Measurements from ENCODE around the gene GPR15.

The GPR15 gene

GRCh38 chr3:98530676-98531075 is 1.1 kb upstream of the GPR15 start:
- DNase-seq (ENCODE audit: low spot score): no peak

- DNase-seq (ENCODE audit: low spot score): no peak
Measured at GRCh38 chr3:98532275-98532637, 478 bp downstream of the GPR15 start.

- DNase-seq (ENCODE audit: low spot score): no peak
Measured at GRCh38 chr3:98532709-98533571, 1.2 kb downstream of the GPR15 start.

- DNase-seq (ENCODE audit: low spot score): no peak
Measured at GRCh38 chr3:98534168-98534567, 2.4 kb downstream of the GPR15 start.

GRCh38 chr3:98534734-98535133 is 3.0 kb downstream of the GPR15 start:
- no peak for DNase-seq (ENCODE audit: low spot score)

- no peak for DNase-seq (ENCODE audit: low spot score)
Measured at GRCh38 chr3:98536456-98537017, 4.8 kb downstream of the GPR15 start.

GRCh38 chr3:98540346-98540745 is 8.6 kb downstream of the GPR15 start:
- no peak for DNase-seq (ENCODE audit: low spot score)

GRCh38 chr3:98541695-98542094 is 9.9 kb downstream of the GPR15 start:
- DNase-seq (ENCODE audit: low spot score): no peak

- DNase-seq (ENCODE audit: low spot score): no peak
Measured at GRCh38 chr3:98542623-98543022, 10.8 kb downstream of the GPR15 start.

- no peak for DNase-seq (ENCODE audit: low spot score)
Measured at GRCh38 chr3:98545940-98546339, 14.2 kb downstream of the GPR15 start.

- DNase-seq (ENCODE audit: low spot score): no peak
Measured at GRCh38 chr3:98548544-98548943, 16.8 kb downstream of the GPR15 start.

- DNase-seq (ENCODE audit: low spot score): no peak
Measured at GRCh38 chr3:98550833-98551232, 19.1 kb downstream of the GPR15 start.

- DNase-seq (ENCODE audit: low spot score): no peak
Measured at GRCh38 chr3:98551236-98551635, 19.5 kb downstream of the GPR15 start.

- no peak for DNase-seq (ENCODE audit: low spot score)
Measured at GRCh38 chr3:98551754-98552153, 20.0 kb downstream of the GPR15 start.

GRCh38 chr3:98552232-98553020 is 20.6 kb downstream of the GPR15 start:
- no peak for DNase-seq (ENCODE audit: low spot score)

GRCh38 chr3:98553021-98553563 is 21.3 kb downstream of the GPR15 start:
- no peak for DNase-seq (ENCODE audit: low spot score)

- no peak for DNase-seq (ENCODE audit: low spot score)
Measured at GRCh38 chr3:98553753-98554152, 22.0 kb downstream of the GPR15 start.

- DNase-seq (ENCODE audit: low spot score): no peak
Measured at GRCh38 chr3:98554580-98554979, 22.8 kb downstream of the GPR15 start.

- no peak for DNase-seq (ENCODE audit: low spot score)
Measured at GRCh38 chr3:98555025-98555379, 23.2 kb downstream of the GPR15 start.

- no peak for DNase-seq (ENCODE audit: low spot score)
Measured at GRCh38 chr3:98556164-98557130, 24.7 kb downstream of the GPR15 start.

GRCh38 chr3:98557324-98558010 is 25.7 kb downstream of the GPR15 start:
- no peak for DNase-seq (ENCODE audit: low spot score)

Data from HuH-7.5 (cell line).